Stomach (tissue), 9 donors: ENCODE data around the gene SIGLEC11. TPM values are rescaled to one million over a fixed set of nuclear protein-coding genes. Genes with fewer than 3 reads are reported as not detected.
A peak's percentile ranks its signal among the peaks of the same experiment; 100 is the strongest.

Experiments
- DNase-seq, 2 donors: peaks; one replicate each; pipeline versions ENCODE4 v3.0.0 to v3.0.0-alpha.2; 2013 to 2019
- H3K27ac ChIP-seq, 5 donors: fragments of 200-600 bp in 4 of 5; sonication (generic) in 4 of 5; one replicate each; pipeline ENCODE4 v1.5.1; 2013 to 2019; ENCODE audit warnings: mild to moderate bottlenecking in 1 of 5, moderate library complexity in 1 of 5
- H3K27me3 ChIP-seq, 3 donors: fragments of 200-600 bp; sonication (generic); one replicate each; pipeline ENCODE4 v1.5.1; 2017 to 2019; ENCODE audit warnings: mixed run types in 1 of 3
- H3K36me3 ChIP-seq, 4 donors: fragments of 200-600 bp; sonication (generic); 1 replicate in 3 of 4; 2 replicates in 1 of 4; pipeline ENCODE4 v1.5.1; 2016 to 2019
- H3K4me1 ChIP-seq, 4 donors: fragments of 200-600 bp; sonication (generic); one replicate each; pipeline ENCODE4 v1.5.1; 2016 to 2019
- H3K4me3 ChIP-seq, 4 donors: fragments of 200-600 bp; sonication (generic) in 3 of 4; one replicate each; pipeline ENCODE4 v1.5.1; 2016 to 2019; ENCODE audit warnings: mild to moderate bottlenecking in 1 of 4
- H3K9me3 ChIP-seq, 4 donors: fragments of 200-600 bp; sonication (generic); one replicate each; pipeline ENCODE4 v1.5.1; 2016 to 2019
- EP300 ChIP-seq: sonication (generic); formaldehyde crosslinking; IDR thresholded peaks from one replicate; pipeline ENCODE4 v1.6.1; 2017; ENCODE audit warnings: antibody characterized with exemption
- POLR2A ChIP-seq, 4 donors: fragments of 450-650 bp; IDR thresholded peaks; one replicate each; pipeline ENCODE4 v1.6.1; 2016; ENCODE audit warnings: antibody characterized with exemption in 4 of 4, control low read depth in 2 of 4, mild to moderate bottlenecking in 1 of 4, moderate library complexity in 1 of 4
- POLR2AphosphoS5 ChIP-seq, 3 donors: sonication (generic); formaldehyde crosslinking; IDR thresholded peaks; one replicate each; pipeline ENCODE4 v1.6.1; 2016; ENCODE audit warnings: antibody characterized with exemption in 3 of 3
- WGBS, 5 donors: extraction: QIAGEN DNeasy Blood & Tissue Kit in 3 of 5; methylation state at CpG; one replicate each; pipeline versions ENCODE4 v1.1.5 to v1.1.7; 2013 to 2018; 5-methylcytosine and 5-hydroxymethylcytosine counted together
- intact Hi-C: fragments of 100-400 bp; cut with DNase I; formaldehyde crosslinking; loops from one replicate; pipeline ENCODE4 v1.15.1; 2023; ENCODE audit warnings: low total_unique reads
- polyA plus RNA-seq, 3 donors: library from polyadenylated mRNA; stranded (reverse); fragments of 200-250 nt; gene quantifications; one replicate each; pipeline ENCODE4 v1.2.3, GENCODE V29; 2013
- total RNA-seq, 5 donors: library from RNA; depleted of rRNA; stranded (reverse); fragments of >200 nt; gene quantifications; one replicate each; pipeline versions ENCODE4 v1.1.0 to v1.2.3, GENCODE V29; 2014 to 2016
- TF ChIP-seq, protein P1 (sequence below), 7 experiments: fragments of 450-650 bp in 4 of 7; fragments of 200-600 bp in 3 of 7; sonication (generic) in 3 of 7; IDR thresholded peaks; one replicate each; pipeline ENCODE4 v1.5.1; 2016 to 2019; ENCODE audit warnings: antibody characterized with exemption in 7 of 7, control low read depth in 2 of 7, mild to moderate bottlenecking in 1 of 7
- donor health status: healthy with polysubstance abuse.
- donor health status: Bipolar disorder and iron deficiency.
- donor health status: healthy.

SIGLEC11 gene
- total and polyA plus RNA-seq, 8 donors = 0.29 to 103 (median 34.6) TPM

DNA sequence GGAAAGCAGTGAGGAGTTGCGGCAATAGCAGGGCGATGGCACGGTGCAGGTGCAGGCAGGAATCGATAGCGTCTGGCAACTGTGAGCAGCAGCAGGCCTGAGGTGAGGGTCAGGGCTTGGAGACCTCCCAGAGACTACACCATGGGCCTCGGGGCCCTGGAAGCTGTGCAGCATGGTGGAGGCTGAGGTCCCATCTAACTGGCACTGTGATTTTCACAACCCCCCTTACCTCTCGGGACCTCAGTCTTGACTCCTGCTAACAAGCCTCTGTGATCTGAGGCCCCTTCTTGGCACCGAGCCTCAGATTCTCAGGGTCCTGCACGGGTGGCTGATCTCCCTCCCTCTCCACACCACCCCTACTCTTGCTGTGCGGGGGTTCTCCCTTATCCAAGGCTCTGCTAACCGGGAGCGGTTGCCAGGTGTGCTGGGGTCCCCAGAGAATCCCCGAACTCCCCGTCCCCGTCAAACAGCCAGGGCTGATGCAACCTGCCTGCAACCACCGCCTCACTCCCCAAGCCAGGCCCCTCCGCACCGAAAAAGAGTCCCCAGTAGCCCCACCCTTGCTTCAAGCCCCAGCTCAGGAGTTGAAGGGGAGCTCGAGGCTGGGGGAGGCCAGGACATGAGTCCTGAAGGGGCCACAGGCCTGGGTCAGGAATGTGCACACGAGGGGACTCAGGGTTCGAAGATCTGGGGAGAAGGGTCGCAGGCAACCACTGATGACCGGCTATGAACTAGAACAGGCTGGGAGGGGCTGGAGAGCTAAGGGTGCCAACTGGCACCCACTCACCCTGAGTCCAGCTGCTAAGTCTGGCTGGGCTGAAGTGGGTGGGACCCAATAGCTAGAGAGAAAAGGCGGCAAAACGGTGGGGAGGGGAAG, 36.7 kb downstream of the SIGLEC11 start:
- H3K27me3 ChIP-seq = no peaks in the 10 kb centered on the region
- H3K9me3 ChIP-seq = no peaks in the 10 kb centered on the region
- TF ChIP-seq, protein P1, sequence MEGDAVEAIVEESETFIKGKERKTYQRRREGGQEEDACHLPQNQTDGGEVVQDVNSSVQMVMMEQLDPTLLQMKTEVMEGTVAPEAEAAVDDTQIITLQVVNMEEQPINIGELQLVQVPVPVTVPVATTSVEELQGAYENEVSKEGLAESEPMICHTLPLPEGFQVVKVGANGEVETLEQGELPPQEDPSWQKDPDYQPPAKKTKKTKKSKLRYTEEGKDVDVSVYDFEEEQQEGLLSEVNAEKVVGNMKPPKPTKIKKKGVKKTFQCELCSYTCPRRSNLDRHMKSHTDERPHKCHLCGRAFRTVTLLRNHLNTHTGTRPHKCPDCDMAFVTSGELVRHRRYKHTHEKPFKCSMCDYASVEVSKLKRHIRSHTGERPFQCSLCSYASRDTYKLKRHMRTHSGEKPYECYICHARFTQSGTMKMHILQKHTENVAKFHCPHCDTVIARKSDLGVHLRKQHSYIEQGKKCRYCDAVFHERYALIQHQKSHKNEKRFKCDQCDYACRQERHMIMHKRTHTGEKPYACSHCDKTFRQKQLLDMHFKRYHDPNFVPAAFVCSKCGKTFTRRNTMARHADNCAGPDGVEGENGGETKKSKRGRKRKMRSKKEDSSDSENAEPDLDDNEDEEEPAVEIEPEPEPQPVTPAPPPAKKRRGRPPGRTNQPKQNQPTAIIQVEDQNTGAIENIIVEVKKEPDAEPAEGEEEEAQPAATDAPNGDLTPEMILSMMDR (IDR thresholded peaks at IDR 0.05) = no peak
- TF ChIP-seq POLR2AphosphoS5 (IDR thresholded peaks at IDR 0.05) (no peak), POLR2A (IDR thresholded peaks at IDR 0.05) (no peak), EP300 (no peak)
- no peak for DNase-seq
- peaks cover 15 to 67% (median 36%) of the 10 kb centered on the region in 4 donors for H3K4me1 ChIP-seq
- 80 to 85% (median 82%) methylated on average over 19 to 25 of the region's 25 CpGs for WGBS, 5 donors
- peaks cover 19 to 85% (median 67%) of the 10 kb centered on the region in 4 donors for H3K36me3 ChIP-seq
- peak overlapping the region in 1 of 5 donors; percentile 37 for H3K27ac ChIP-seq
- intact Hi-C loops = no loop called here
- H3K4me3 ChIP-seq = no peak overlapping the region

DNA sequence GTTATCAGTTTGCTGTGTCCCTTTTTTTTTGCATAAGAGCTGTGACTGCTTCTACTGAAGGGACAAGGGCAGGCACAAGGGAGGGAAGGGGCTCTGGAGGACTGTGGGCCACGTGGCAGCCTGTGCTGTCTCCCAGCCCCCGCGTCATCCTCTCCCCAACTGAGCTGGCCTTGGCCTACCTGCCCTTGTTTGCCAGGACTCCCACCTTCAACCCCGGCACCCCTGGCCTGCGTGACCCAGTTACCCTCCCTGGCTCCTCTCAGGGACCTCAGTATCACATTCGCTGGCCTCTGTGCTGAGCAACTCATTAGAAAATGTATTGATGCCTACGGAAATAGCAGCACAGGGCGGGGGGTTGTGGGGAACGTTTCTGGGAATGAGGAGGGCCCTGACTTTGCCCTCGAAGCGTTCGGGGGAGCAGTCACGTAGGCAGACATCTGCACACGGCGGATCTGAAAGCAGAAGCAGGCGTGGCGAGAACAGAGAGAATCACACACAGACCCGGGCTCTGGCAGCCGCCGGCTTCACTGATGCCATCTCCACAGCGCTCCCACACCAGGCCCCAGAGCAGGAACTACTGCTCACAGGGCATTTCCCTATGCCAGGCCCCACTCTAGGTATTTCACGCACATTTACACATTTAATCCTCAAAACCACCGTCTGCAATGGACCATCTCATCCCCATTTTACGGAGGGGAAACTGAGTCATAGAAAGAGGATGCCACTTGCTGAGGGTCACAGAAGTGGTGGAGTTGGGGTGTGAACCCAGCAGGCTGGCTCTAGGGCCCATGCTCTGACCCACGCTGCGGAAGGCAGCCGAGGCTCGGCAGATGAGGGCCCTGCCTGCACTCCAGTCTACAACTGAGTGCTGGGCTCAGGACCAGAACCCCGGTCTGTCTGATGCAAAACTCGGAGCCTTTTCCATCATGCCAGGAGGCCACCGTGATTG, 37.6 kb downstream of the SIGLEC11 start:
- no peak for DNase-seq
- H3K4me3 ChIP-seq = no peak overlapping the region
- H3K27ac ChIP-seq = no peak overlapping the region
- H3K4me1 ChIP-seq = peaks cover 14 to 64% (median 32%) of the 10 kb centered on the region in 4 donors
- TF ChIP-seq POLR2AphosphoS5 (IDR thresholded peaks at IDR 0.05) = no peak
- no peak for TF ChIP-seq EP300
- TF ChIP-seq, protein P1 (IDR thresholded peaks at IDR 0.05) = no peak
- TF ChIP-seq POLR2A (IDR thresholded peaks at IDR 0.05) = no peak
- H3K27me3 ChIP-seq = no peaks in the 10 kb centered on the region
- no peaks in the 10 kb centered on the region for H3K9me3 ChIP-seq
- 87 to 91% (median 90%) methylated on average over 31 of the region's 31 CpGs for WGBS, 5 donors
- H3K36me3 ChIP-seq = peaks cover 19 to 94% (median 72%) of the 10 kb centered on the region in 4 donors
- intact Hi-C loops = no loop called here

DNA sequence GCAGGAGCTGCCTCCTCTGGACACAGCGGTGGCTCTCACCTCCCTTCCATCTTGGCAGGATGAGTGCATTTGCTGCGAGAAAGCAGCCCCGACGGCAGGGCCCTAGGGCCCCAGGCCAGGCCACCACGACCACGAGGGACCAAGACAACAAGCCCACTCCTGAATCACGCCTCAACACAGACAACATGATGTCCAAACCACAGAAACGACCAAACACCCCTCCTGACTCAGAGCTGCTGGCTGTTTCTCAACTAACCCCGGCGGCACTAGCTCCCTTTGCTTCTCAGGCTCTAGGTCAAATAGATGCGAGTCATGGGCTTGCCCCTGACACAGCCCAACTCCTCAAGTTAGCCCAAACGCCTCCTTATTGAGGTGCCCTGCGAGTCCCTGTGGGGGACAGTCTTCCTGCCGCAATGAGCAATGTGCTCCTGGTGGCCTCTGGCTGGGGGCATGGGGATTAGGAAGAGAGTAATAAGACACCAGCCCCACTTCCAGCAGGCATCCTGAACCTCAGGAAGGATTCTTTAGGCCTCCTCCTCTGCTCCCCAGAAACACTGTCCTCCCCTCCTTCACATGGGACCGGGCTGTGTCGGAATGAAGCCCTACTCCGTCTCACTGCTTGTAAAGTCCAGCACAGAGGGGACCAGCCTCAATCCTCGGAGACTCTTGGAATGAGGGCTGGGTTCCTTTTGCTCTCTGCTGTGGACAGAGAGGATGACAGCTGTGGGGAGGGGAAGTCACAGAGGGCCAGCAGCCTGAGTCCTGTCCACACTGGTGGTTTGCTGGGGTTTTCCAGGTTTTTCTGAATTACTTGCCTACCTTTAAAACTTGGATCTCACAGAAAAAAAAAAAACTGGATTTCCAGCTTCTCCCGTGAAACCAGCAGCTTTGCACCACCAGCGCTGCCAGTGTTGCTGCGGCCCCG, 38.8 kb downstream of the SIGLEC11 start:
- H3K4me3 ChIP-seq = no peak overlapping the region
- no peaks in the 10 kb centered on the region for H3K27me3 ChIP-seq
- TF ChIP-seq EP300 = no peak
- no peak for TF ChIP-seq POLR2A (IDR thresholded peaks at IDR 0.05)
- TF ChIP-seq, protein P1 (IDR thresholded peaks at IDR 0.05) = no peak
- no peak for TF ChIP-seq POLR2AphosphoS5 (IDR thresholded peaks at IDR 0.05)
- no peak for DNase-seq
- intact Hi-C loops = no loop called here
- no peaks in the 10 kb centered on the region for H3K9me3 ChIP-seq
- 84 to 89% (median 85%) methylated on average over 21 to 22 of the region's 22 CpGs for WGBS, 5 donors
- H3K36me3 ChIP-seq = peaks cover 19 to 98% (median 75%) of the 10 kb centered on the region in 4 donors
- H3K4me1 ChIP-seq = peaks cover 2 to 52% (median 20%) of the 10 kb centered on the region in 4 donors
- no peak overlapping the region for H3K27ac ChIP-seq
